HepG2 (cell line): ENCODE measurements around the gene GADD45GIP1. TPM values are rescaled to one million over a fixed set of nuclear protein-coding genes. Genes with fewer than 3 reads are reported as not detected.

Experiments used
- BRD4 ChIP-seq: sonication (generic); formaldehyde crosslinking; IDR thresholded peaks from 2 replicates; pipeline ENCODE4 v1.4.0; 2020; ENCODE audit warnings: missing genetic modification reagents
- GLI4 ChIP-seq: sonication (generic); formaldehyde crosslinking; IDR thresholded peaks from 2 replicates; pipeline ENCODE4 v1.5.1; 2020; ENCODE audit warnings: missing genetic modification reagents, mild to moderate bottlenecking, moderate library complexity, borderline replicate concordance
- HDAC6 ChIP-seq: fragments of 200-600 bp; sonication (generic); IDR thresholded peaks from 2 replicates; pipeline ENCODE4 v1.7.0; 2017; ENCODE audit warnings: mild to moderate bottlenecking, antibody characterized with exemption, low read length, low read depth
- KDM1A ChIP-seq: IDR thresholded peaks from 2 replicates; pipeline ENCODE4 v1.6.1; 2016; ENCODE audit warnings: missing compliant biosample characterization
- KLF12 ChIP-seq: sonication (generic); formaldehyde crosslinking; IDR thresholded peaks from 2 replicates; pipeline ENCODE4 v1.4.0; 2020; ENCODE audit warnings: missing genetic modification reagents, borderline replicate concordance
- SUZ12 ChIP-seq: fragments of 150-350 bp; IDR thresholded peaks from 2 replicates; pipeline ENCODE4 v1.6.1; 2014; ENCODE audit warnings: low read depth, low read length
- TBP ChIP-seq: sonication (generic); formaldehyde crosslinking; IDR thresholded peaks from 2 replicates; pipeline ENCODE4 v1.5.0; 2020; ENCODE audit warnings: missing genetic modification reagents
- U2AF2 ChIP-seq: fragments of 200-400 bp; formaldehyde crosslinking; IDR thresholded peaks from 2 replicates; pipeline ENCODE4 v1.6.1; 2017; ENCODE audit warnings: low read depth, mild to moderate bottlenecking, low read length
- WIZ ChIP-seq: sonication (generic); formaldehyde crosslinking; IDR thresholded peaks from 2 replicates; pipeline ENCODE4 v1.5.1; 2020; ENCODE audit warnings: mild to moderate bottlenecking, missing genetic modification reagents
- ZMYM4 ChIP-seq: sonication (generic); formaldehyde crosslinking; IDR thresholded peaks from 2 replicates; pipeline ENCODE4 v1.8.1; 2023; ENCODE audit warnings: mild to moderate bottlenecking, missing genetic modification reagents
- ZNF326 ChIP-seq: sonication (generic); formaldehyde crosslinking; IDR thresholded peaks from 2 replicates; pipeline ENCODE4 v1.4.0; 2020; ENCODE audit warnings: missing genetic modification reagents, borderline replicate concordance
- ZNF790 ChIP-seq: sonication (generic); formaldehyde crosslinking; IDR thresholded peaks from 2 replicates; pipeline ENCODE4 v1.8.0; 2022; ENCODE audit warnings: missing genetic modification reagents, mild to moderate bottlenecking, borderline replicate concordance
- polyA plus RNA-seq, 8 experiments: library from polyadenylated mRNA; depleted of rRNA in 3 of 8; stranded (reverse) in 7 of 8; unstranded in 1 of 8; fragments of >200 nt; fragmentation: Illumina TruSeq in 4 of 8; extraction: Trizol in 4 of 8; gene quantifications; 2 replicates each; pipeline versions ENCODE4 v1.2.1 to v1.2.3, GENCODE V29; 2011 to 2016; ENCODE audit warnings: low read depth in 4 of 8, missing spikeins in 1 of 8, mixed read lengths in 1 of 8; ENCODE audit not compliant: insufficient read depth in 1 of 8
- total RNA-seq, 5 experiments: library from RNA; depleted of rRNA; stranded (reverse); fragments of >200 nt; fragmentation: Illumina TruSeq; extraction: Trizol; gene quantifications; 2 replicates each; pipeline ENCODE4 v1.2.3, GENCODE V29; 2016; ENCODE audit warnings: low read depth in 1 of 5
- TF ChIP-seq, protein P1 (sequence below): sonication (generic); formaldehyde crosslinking; IDR thresholded peaks from 2 replicates; pipeline ENCODE4 v1.5.1; 2020; ENCODE audit warnings: missing genetic modification reagents, mild to moderate bottlenecking, borderline replicate concordance
- TF ChIP-seq, protein P2 (sequence below): sonication (generic); formaldehyde crosslinking; IDR thresholded peaks from 2 replicates; pipeline ENCODE4 v1.5.0; 2020; ENCODE audit warnings: mild to moderate bottlenecking, missing genetic modification reagents, moderate library complexity
- TF ChIP-seq, protein P3 (sequence below): sonication (generic); formaldehyde crosslinking; IDR thresholded peaks from 2 replicates; pipeline ENCODE4 v1.5.0; 2020; ENCODE audit warnings: missing genetic modification reagents
- TF ChIP-seq, protein P4 (sequence below): sonication (generic); formaldehyde crosslinking; conservative IDR thresholded peaks from 2 replicates; pipeline ENCODE4 v1.4.0; 2020; ENCODE audit warnings: missing genetic modification reagents
- TF ChIP-seq, protein P5 (sequence below): sonication (generic); formaldehyde crosslinking; conservative IDR thresholded peaks from 2 replicates; pipeline ENCODE4 v1.8.0; 2022; ENCODE audit warnings: mild to moderate bottlenecking, moderate library complexity, missing genetic modification reagents
- TF ChIP-seq, protein P6 (sequence below): sonication (generic); formaldehyde crosslinking; IDR thresholded peaks from 2 replicates; pipeline ENCODE4 v1.5.0; 2020; ENCODE audit warnings: missing genetic modification reagents, mild to moderate bottlenecking, borderline replicate concordance

Gene GADD45GIP1
- total and polyA plus RNA-seq, 2 of the 13 experiments (the other 11 are each of a cell fraction or from before 2014, with no cell fraction given): 24.6 to 30.7 TPM

DNA sequence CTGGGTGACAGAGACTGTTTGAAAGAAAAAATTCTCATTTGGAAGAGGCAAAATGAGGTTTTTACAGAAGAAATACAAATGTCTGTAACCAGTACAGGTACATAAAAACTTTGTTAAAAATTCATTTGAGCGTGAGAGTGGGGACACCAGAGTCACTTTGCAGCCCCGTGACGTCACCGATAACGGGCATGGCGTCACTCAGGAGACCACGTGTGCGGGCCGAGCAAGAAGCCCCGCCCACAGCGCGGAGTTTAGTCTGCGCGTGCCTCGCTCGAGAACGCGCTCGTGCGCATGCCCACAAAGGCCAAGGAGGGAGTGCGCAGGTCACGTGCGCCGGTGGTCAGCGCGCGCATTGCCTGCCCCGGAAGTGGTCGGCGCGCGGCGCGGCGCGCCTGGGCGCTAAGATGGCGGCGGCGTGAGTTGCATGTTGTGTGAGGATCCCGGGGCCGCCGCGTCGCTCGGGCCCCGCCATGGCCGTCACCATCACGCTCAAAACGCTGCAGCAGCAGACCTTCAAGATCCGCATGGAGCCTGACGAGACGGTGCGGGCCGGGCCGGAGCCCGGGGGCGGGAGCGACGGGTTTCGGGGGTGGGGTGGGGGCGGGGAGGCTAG lies 11.4 kb downstream of the GADD45GIP1 start, which contains the start of gene RAD23A (continued):
- TF ChIP-seq ZNF326 (CRISPR knock-in tag) (peak; percentile 98), SUZ12 (no peak), ZNF790 (no peak), GLI4 (0 out of 2 replicates have a peak, but pooled peaks have one; percentile 55), KDM1A (no peak), WIZ (CRISPR knock-in tag) (no peak), ZMYM4 (CRISPR knock-in tag) (peak; percentile 77), U2AF2 (no peak), TBP (no peak), KLF12 (CRISPR knock-in tag) (peak; percentile 80), BRD4 (CRISPR knock-in tag) (peak; percentile 94), HDAC6 (no peak)
- TF ChIP-seq, protein P1, sequence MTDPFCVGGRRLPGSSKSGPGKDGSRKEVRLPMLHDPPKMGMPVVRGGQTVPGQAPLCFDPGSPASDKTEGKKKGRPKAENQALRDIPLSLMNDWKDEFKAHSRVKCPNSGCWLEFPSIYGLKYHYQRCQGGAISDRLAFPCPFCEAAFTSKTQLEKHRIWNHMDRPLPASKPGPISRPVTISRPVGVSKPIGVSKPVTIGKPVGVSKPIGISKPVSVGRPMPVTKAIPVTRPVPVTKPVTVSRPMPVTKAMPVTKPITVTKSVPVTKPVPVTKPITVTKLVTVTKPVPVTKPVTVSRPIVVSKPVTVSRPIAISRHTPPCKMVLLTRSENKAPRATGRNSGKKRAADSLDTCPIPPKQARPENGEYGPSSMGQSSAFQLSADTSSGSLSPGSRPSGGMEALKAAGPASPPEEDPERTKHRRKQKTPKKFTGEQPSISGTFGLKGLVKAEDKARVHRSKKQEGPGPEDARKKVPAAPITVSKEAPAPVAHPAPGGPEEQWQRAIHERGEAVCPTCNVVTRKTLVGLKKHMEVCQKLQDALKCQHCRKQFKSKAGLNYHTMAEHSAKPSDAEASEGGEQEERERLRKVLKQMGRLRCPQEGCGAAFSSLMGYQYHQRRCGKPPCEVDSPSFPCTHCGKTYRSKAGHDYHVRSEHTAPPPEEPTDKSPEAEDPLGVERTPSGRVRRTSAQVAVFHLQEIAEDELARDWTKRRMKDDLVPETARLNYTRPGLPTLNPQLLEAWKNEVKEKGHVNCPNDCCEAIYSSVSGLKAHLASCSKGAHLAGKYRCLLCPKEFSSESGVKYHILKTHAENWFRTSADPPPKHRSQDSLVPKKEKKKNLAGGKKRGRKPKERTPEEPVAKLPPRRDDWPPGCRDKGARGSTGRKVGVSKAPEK (CRISPR knock-in tag): no peak
- TF ChIP-seq, protein P2, sequence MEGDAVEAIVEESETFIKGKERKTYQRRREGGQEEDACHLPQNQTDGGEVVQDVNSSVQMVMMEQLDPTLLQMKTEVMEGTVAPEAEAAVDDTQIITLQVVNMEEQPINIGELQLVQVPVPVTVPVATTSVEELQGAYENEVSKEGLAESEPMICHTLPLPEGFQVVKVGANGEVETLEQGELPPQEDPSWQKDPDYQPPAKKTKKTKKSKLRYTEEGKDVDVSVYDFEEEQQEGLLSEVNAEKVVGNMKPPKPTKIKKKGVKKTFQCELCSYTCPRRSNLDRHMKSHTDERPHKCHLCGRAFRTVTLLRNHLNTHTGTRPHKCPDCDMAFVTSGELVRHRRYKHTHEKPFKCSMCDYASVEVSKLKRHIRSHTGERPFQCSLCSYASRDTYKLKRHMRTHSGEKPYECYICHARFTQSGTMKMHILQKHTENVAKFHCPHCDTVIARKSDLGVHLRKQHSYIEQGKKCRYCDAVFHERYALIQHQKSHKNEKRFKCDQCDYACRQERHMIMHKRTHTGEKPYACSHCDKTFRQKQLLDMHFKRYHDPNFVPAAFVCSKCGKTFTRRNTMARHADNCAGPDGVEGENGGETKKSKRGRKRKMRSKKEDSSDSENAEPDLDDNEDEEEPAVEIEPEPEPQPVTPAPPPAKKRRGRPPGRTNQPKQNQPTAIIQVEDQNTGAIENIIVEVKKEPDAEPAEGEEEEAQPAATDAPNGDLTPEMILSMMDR (CRISPR knock-in tag): 0 out of 2 replicates have a peak, but pooled peaks have one; percentile 6
- TF ChIP-seq, protein P3, sequence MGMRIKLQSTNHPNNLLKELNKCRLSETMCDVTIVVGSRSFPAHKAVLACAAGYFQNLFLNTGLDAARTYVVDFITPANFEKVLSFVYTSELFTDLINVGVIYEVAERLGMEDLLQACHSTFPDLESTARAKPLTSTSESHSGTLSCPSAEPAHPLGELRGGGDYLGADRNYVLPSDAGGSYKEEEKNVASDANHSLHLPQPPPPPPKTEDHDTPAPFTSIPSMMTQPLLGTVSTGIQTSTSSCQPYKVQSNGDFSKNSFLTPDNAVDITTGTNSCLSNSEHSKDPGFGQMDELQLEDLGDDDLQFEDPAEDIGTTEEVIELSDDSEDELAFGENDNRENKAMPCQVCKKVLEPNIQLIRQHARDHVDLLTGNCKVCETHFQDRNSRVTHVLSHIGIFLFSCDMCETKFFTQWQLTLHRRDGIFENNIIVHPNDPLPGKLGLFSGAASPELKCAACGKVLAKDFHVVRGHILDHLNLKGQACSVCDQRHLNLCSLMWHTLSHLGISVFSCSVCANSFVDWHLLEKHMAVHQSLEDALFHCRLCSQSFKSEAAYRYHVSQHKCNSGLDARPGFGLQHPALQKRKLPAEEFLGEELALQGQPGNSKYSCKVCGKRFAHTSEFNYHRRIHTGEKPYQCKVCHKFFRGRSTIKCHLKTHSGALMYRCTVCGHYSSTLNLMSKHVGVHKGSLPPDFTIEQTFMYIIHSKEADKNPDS (CRISPR knock-in tag): no peak
- TF ChIP-seq, protein P4, sequence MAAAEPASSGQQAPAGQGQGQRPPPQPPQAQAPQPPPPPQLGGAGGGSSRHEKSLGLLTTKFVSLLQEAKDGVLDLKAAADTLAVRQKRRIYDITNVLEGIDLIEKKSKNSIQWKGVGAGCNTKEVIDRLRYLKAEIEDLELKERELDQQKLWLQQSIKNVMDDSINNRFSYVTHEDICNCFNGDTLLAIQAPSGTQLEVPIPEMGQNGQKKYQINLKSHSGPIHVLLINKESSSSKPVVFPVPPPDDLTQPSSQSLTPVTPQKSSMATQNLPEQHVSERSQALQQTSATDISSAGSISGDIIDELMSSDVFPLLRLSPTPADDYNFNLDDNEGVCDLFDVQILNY (CRISPR knock-in tag): peak; percentile 84; the same call in 1 of the 2 replicates
- TF ChIP-seq, protein P5, sequence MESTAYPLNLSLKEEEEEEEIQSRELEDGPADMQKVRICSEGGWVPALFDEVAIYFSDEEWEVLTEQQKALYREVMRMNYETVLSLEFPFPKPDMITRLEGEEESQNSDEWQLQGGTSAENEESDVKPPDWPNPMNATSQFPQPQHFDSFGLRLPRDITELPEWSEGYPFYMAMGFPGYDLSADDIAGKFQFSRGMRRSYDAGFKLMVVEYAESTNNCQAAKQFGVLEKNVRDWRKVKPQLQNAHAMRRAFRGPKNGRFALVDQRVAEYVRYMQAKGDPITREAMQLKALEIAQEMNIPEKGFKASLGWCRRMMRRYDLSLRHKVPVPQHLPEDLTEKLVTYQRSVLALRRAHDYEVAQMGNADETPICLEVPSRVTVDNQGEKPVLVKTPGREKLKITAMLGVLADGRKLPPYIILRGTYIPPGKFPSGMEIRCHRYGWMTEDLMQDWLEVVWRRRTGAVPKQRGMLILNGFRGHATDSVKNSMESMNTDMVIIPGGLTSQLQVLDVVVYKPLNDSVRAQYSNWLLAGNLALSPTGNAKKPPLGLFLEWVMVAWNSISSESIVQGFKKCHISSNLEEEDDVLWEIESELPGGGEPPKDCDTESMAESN: peak; percentile 95
- TF ChIP-seq, protein P6, sequence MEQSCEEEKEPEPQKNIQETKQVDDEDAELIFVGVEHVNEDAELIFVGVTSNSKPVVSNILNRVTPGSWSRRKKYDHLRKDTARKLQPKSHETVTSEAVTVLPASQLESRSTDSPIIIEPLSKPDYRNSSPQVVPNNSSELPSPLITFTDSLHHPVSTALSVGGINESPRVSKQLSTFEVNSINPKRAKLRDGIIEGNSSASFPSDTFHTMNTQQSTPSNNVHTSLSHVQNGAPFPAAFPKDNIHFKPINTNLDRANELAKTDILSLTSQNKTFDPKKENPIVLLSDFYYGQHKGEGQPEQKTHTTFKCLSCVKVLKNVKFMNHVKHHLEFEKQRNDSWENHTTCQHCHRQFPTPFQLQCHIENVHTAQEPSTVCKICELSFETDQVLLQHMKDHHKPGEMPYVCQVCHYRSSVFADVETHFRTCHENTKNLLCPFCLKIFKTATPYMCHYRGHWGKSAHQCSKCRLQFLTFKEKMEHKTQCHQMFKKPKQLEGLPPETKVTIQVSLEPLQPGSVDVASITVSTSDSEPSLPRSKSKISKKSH (CRISPR knock-in tag): no peak
